Fibroblast of the aortic adventitia (primary cell): ENCODE results near the gene AUTS2. TPM values are rescaled to one million over a fixed set of nuclear protein-coding genes. Genes with fewer than 3 reads are reported as not detected.

Source experiments
- DNase-seq: peaks from one replicate; pipeline ENCODE4 v3.0.0-alpha.2; 2010; ENCODE audit warnings: low read depth
- H3K4me3 ChIP-seq: 2 replicates; pipeline ENCODE4 v1.5.1; 2011; ENCODE audit warnings: low read depth, mild to moderate bottlenecking, control low read depth, low read length, moderate library complexity
- total RNA-seq: library from RNA; depleted of rRNA; stranded (reverse); fragments of >200 nt; gene quantifications from 2 replicates; pipeline ENCODE4 v1.2.3, GENCODE V29; 2012; ENCODE audit warnings: low replicate concordance
- TF ChIP-seq, protein P1 (sequence below): IDR thresholded peaks from 2 replicates; pipeline ENCODE4 v1.5.1; 2011; ENCODE audit warnings: mild to moderate bottlenecking, low read length, control low read depth, inconsistent platforms; ENCODE audit not compliant: insufficient read depth

Gene AUTS2
- total RNA-seq, 1 donor: 10.7 TPM

DNA sequence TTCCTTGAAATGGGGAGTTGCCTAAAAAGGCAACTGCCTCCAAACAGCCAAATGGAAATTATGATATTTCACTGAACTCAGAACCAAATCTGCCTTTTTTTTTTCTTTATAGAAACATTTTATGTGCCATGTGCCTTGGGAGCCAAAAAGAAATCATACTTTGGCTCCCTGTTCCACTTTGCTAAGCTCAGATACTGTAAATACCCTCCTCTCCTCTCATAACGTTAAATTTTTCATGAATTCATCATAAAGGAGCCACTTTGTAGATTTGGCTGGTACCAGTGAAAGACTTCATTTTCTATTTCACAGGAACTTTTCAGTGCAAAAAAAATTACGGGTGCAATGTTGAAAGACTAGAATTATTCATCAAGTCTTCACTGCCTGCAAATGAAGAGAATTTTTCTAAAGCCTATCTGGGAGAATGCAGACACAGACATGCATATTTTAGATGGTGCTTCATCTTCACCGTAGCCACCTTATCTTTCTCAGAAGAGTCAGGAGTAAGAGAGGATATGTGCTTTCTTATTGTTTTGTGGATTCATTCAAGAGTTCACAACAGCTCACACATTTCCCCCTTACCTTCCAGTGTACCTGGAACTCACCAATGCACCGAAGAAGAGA is 791.4 kb downstream of the AUTS2 start:
- H3K4me3 ChIP-seq: no peak overlapping the region
- TF ChIP-seq, protein P1, sequence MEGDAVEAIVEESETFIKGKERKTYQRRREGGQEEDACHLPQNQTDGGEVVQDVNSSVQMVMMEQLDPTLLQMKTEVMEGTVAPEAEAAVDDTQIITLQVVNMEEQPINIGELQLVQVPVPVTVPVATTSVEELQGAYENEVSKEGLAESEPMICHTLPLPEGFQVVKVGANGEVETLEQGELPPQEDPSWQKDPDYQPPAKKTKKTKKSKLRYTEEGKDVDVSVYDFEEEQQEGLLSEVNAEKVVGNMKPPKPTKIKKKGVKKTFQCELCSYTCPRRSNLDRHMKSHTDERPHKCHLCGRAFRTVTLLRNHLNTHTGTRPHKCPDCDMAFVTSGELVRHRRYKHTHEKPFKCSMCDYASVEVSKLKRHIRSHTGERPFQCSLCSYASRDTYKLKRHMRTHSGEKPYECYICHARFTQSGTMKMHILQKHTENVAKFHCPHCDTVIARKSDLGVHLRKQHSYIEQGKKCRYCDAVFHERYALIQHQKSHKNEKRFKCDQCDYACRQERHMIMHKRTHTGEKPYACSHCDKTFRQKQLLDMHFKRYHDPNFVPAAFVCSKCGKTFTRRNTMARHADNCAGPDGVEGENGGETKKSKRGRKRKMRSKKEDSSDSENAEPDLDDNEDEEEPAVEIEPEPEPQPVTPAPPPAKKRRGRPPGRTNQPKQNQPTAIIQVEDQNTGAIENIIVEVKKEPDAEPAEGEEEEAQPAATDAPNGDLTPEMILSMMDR: no peak
- DNase-seq: peak; percentile 22

GRCh38 chr7:70390251-70390650 is 792.0 kb downstream of the AUTS2 start:
- TF ChIP-seq, protein P1: no peak
- H3K4me3 ChIP-seq: no peak overlapping the region
- no peak for DNase-seq

DNA sequence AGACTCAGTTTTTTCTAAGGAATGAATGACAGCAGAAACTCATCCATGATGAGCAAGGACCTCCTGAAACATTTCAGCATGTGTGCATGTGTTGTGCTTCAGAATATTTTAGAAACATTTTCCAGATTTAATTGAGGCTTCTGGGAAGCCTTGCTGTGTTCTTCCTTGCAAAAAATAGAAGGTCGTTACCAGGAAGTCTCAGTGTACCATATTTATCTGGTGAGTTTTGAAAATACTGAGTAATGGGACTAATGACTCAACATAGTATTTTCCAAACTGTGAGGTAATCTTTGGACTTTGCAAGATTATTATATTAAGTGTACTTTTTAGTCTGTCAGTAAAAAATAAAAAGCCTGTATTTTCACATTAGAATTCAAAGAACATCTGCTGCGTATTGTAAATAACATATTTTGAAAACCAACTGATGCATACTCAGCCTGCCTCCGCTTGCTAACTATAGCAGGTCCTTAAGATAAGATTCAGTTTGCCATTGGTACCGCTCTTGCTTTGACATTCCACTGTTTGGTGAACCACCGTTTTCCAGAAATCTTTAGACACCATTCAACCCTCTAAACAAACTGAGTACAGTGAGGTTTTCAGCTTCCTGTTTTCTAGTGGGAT is 794.1 kb downstream of the AUTS2 start:
- DNase-seq: peak; percentile 47
- H3K4me3 ChIP-seq: no peak overlapping the region
- TF ChIP-seq, protein P1: no peak

- TF ChIP-seq, protein P1: no peak
- H3K4me3 ChIP-seq: no peak overlapping the region
- no peak for DNase-seq
These were observed 794.7 kb downstream of the AUTS2 start for GRCh38 chr7:70392877-70393435.

DNA sequence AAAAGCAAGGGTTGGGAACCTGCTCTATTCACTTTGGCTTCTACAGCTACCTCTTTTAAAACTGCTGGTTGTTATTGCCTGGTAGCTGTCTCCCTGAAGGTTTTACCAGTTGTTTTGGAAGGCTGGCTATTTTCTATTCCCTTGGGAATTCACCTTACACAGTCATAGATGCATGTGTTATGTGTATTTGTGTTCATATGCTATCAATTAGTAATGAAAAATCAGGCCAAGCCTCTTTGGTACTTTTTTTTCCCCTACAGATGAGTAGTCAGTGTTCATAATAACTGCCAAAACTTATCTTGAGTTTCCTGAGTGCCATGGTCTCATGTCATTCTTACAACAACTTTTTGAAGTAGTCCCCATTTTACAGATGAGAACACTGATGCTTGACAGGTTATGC is 795.7 kb downstream of the AUTS2 start:
- no peak overlapping the region for H3K4me3 ChIP-seq
- TF ChIP-seq, protein P1: no peak
- DNase-seq: peak; percentile 14

GRCh38 chr7:70400829-70401380 is 802.6 kb downstream of the AUTS2 start:
- TF ChIP-seq, protein P1: no peak
- no peak for DNase-seq
- no peak overlapping the region for H3K4me3 ChIP-seq
